ENCODE results near the gene DHTKD1. TPM values are rescaled to one million over a fixed set of nuclear protein-coding genes. Genes with fewer than 3 reads are reported as not detected.

The DHTKD1 gene
- total RNA-seq, 1 donor from 2014 or later, result 16.7 TPM

DNA sequence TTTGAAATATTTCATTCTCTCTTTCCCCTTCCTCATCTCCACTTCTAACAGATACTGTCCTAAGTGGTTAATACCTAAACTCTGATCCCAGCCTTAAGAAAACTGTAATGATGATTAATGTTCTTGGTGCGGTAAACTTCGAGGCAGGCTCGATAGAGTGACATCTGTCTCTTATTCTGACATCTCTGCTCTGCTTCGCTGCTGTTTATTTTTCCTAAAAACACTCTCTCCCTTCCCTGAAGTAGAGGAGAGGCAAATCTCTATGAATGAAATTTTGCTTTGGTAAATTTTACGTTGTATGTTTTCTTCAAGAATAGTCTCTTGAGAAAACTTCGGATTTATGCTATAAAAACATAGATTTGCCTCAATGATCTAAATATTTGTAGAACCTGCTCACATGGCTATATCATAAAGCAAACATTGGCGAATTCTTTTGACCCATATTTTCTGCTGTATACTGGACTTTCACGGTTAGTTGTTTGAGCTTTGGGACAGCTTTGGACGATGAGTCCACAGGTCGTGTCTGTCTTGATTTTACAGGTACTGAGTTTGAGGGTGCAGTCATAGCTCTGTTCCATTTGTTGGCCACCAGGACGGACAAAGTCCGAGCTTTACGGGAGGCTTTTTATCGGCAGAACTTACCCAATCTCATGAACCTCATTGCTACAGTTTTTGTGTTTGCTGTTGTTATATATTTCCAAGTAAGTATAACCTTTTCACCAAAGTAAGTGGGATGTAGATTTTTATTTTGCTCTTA, 87.8 kb downstream of the DHTKD1 start:
- no peaks in the 10 kb centered on the region for H3K9me3 ChIP-seq
- H3K36me3 ChIP-seq, result peaks cover 50% of the 10 kb centered on the region
- no peak overlapping the region for H3K27ac ChIP-seq
- intact Hi-C loops (cut with DNase I), result no loop called here
- no peaks in the 10 kb centered on the region for H3K4me1 ChIP-seq
- DNase-seq (no peak), ATAC-seq (no peak)
- H3K4me3 ChIP-seq, result no peak overlapping the region
- no peak for TF ChIP-seq CTCF (IDR thresholded peaks at IDR 0.05)
- no peaks in the 10 kb centered on the region for H3K27me3 ChIP-seq

DNA sequence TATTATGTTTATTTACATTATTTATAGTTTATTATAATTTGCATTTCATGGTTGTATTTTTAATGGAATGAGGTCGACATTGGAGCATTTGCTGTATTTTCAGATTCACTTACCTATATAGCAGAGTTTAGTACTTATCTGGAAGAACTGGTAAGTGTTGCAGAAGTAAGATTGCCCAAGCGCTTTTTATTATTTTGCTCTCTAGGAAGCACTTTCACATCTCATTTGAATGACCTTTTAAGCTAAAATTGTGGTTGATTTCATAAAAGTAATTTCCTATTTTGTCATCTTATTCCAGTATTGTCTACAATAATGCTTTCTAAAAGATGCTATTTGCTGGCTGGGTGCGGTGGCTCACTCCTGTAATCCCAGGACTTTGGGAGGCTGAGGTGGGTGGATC, 89.4 kb downstream of the DHTKD1 start:
- Histone ChIP-seq H3K4me3 (no peak overlapping the region), H3K27me3 (no peaks in the 10 kb centered on the region), H3K4me1 (no peaks in the 10 kb centered on the region), H3K27ac (no peak overlapping the region), H3K9me3 (no peaks in the 10 kb centered on the region), H3K36me3 (peaks cover 61% of the 10 kb centered on the region)
- intact Hi-C loops (cut with DNase I), result no loop called here
- TF ChIP-seq CTCF (IDR thresholded peaks at IDR 0.05), result no peak
- ATAC-seq (no peak), DNase-seq (no peak)

GRCh38 chr10:12160664-12161063, 91.9 kb downstream of the DHTKD1 start:
- H3K9me3 ChIP-seq, result no peaks in the 10 kb centered on the region
- intact Hi-C loops (cut with DNase I), result no loop called here
- no peaks in the 10 kb centered on the region for H3K4me1 ChIP-seq
- no peaks in the 10 kb centered on the region for H3K27me3 ChIP-seq
- H3K36me3 ChIP-seq, result peaks cover 72% of the 10 kb centered on the region
- H3K27ac ChIP-seq, result no peak overlapping the region
- H3K4me3 ChIP-seq, result no peak overlapping the region
- DNase-seq, result no peak
- no peak for TF ChIP-seq CTCF (IDR thresholded peaks at IDR 0.05)
- no peak for ATAC-seq

DNA sequence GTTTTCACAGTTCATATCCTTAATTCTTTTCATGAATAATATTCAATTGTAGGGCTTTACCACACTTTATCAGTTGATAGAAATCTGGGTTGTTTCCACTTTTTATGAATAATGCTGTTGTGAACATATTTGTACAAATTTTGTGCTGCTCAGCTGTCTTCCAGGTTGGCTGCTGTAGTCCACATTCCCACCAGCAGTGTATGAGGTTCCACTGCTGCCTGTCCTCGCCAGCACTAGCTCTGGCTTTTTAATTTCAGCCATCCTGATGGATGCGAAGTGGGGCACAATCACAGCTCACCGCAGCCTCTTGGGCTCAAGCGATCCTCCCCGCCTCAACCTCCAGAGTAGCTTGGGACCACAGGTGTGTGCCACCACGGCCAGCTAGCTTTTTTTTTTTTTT, 94.2 kb downstream of the DHTKD1 start:
- TF ChIP-seq CTCF (IDR thresholded peaks at IDR 0.05), result no peak
- Histone ChIP-seq H3K9me3 (no peaks in the 10 kb centered on the region), H3K27me3 (no peaks in the 10 kb centered on the region), H3K27ac (no peak overlapping the region), H3K36me3 (peaks cover 91% of the 10 kb centered on the region), H3K4me3 (no peak overlapping the region), H3K4me1 (no peaks in the 10 kb centered on the region)
- no peak for ATAC-seq
- no peak for DNase-seq
- intact Hi-C loops (cut with DNase I), result no loop called here

GRCh38 chr10:12164085-12164484, 95.3 kb downstream of the DHTKD1 start:
- ATAC-seq (no peak), DNase-seq (no peak)

More at GRCh38 chr10:12164085-12164484, 95.3 kb downstream of the DHTKD1 start:
- Histone ChIP-seq H3K4me1 (no peaks in the 10 kb centered on the region), H3K9me3 (no peaks in the 10 kb centered on the region), H3K4me3 (no peak overlapping the region), H3K27me3 (no peaks in the 10 kb centered on the region), H3K36me3 (peaks cover 91% of the 10 kb centered on the region), H3K27ac (no peak overlapping the region)
- TF ChIP-seq CTCF (IDR thresholded peaks at IDR 0.05), result no peak
- intact Hi-C loops (cut with DNase I), result no loop called here

Measured in upper lobe of right lung (tissue), 1 donor.